Measurements from ENCODE around the gene NDUFB5.

The NDUFB5 gene

DNA sequence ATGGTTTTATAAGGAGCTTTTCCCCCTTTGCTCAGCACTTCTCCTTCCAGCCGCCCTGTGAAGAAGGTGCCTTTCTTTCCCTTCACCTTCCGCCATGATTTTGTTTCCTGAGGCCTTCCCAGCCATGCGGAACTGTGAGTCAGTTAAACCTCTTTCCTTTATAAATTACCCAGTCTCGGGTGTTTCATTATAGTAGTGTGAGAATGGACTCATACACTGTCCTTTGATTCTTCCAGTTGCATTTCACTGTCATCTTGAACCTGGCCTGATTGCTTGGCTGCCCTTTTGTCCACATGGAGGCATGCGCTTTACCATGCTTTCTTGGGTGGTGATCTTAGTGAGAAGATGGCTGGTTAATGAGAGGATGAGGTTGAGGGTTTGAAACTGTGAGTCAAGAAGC, 71.5 kb downstream of the NDUFB5 start:
- no peak for DNase-seq (ENCODE audit: extremely low read depth in 1 of 2, low read depth in 1 of 2)

All from stimulated activated CD8-positive, alpha-beta memory T cell treated with anti-CD3 and anti-CD28 coated beads, Interleukin-7, amount 100 ng/mL, for 48 hours (primary cell).